Epithelial cell of proximal tubule (primary cell): ENCODE results near the gene DCDC1. TPM values are rescaled to one million over a fixed set of nuclear protein-coding genes. Genes with fewer than 3 reads are reported as not detected.
"Not testable (repeated sequence)": the region's sequence is repeated elsewhere in the genome, so short reads cannot be mapped to it uniquely, and the experiment has no call there.

Source experiments
- DNase-seq: peaks from one replicate; pipeline ENCODE4 v3.0.0-alpha.2; 2011; ENCODE audit warnings: low read depth
- H3K4me3 ChIP-seq: 2 replicates; pipeline ENCODE4 v1.5.1; 2011; ENCODE audit warnings: low read depth, mild to moderate bottlenecking, low read length
- CTCF ChIP-seq: conservative IDR thresholded peaks from 2 replicates; pipeline ENCODE4 v1.5.1; 2012; ENCODE audit warnings: low read depth, mild to moderate bottlenecking, low read length
- total RNA-seq: library from RNA; depleted of rRNA; stranded (reverse); fragments of >200 nt; gene quantifications from 2 replicates; pipeline ENCODE4 v1.2.3, GENCODE V29; 2015

The DCDC1 gene
- total RNA-seq, 1 donor from 2014 or later: 0.12 TPM

GRCh38 chr11:31301549-31302510, 67.7 kb downstream of the DCDC1 start:
- DNase-seq: no peak
- H3K4me3 ChIP-seq: no peak overlapping the region
- TF ChIP-seq CTCF: no peak

- no peak overlapping the region for H3K4me3 ChIP-seq
- TF ChIP-seq CTCF: no peak
- no peak for DNase-seq
Observed at GRCh38 chr11:31295308-31295707, 74.2 kb downstream of the DCDC1 start.

- DNase-seq, H3K4me3 ChIP-seq: not testable (repeated sequence)
Observed at GRCh38 chr11:31273527-31273926, 96.0 kb downstream of the DCDC1 start.

GRCh38 chr11:31267720-31268119, 101.8 kb downstream of the DCDC1 start:
- TF ChIP-seq CTCF: no peak
- no peak for DNase-seq
- no peak overlapping the region for H3K4me3 ChIP-seq

- DNase-seq: no peak
- no peak overlapping the region for H3K4me3 ChIP-seq
- no peak for TF ChIP-seq CTCF
Observed at GRCh38 chr11:31264834-31265233, 104.7 kb downstream of the DCDC1 start.

- DNase-seq: no peak
- TF ChIP-seq CTCF: no peak
- no peak overlapping the region for H3K4me3 ChIP-seq
Observed at GRCh38 chr11:31262761-31263160, 106.8 kb downstream of the DCDC1 start.

- H3K4me3 ChIP-seq: no peak overlapping the region
- DNase-seq: no peak
- no peak for TF ChIP-seq CTCF
Observed at GRCh38 chr11:31259797-31260196, 109.7 kb downstream of the DCDC1 start.
